GM12801 (cell line): Measurements from ENCODE around the gene SORBS2.

Experiments used
- TF ChIP-seq, protein P1 (sequence below): IDR thresholded peaks from one replicate; pipeline ENCODE4 v1.5.1; 2011; ENCODE audit warnings: control low read depth; ENCODE audit not compliant: insufficient read length; ENCODE audit errors: extremely low read depth

SORBS2 gene

DNA sequence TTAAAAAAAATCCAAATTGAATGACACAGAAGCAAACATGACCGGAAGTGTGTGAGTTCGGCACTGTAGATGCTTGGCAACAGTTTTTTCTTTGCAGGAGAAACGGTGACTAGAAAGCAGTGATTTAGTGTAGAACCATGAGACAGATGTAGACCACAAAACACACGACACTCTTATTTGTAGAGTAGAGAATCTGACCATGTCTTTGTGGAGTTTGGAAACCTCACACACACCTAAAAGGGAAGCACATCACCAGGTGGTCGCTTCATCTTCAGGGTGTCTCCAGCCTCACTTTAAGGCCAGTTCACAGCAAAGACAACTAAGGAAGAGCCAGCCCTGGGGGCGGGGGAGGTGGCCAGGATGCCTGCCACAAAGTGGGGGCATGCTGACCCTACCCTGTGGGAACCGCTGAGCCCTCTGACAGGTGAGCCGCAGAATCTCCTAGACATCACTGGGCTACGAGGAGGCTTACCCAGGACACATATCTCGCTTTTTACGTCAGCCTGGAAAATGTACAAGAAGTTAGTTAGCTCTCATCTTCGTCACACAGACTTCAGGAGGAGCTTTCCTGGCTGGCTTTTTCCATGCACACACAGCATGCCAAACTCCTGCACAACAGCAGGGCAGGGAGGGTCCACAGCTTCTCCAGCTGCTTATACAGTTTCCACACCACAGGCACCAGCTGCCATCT lies 212.3 kb downstream of the SORBS2 start:
- TF ChIP-seq, protein P1, sequence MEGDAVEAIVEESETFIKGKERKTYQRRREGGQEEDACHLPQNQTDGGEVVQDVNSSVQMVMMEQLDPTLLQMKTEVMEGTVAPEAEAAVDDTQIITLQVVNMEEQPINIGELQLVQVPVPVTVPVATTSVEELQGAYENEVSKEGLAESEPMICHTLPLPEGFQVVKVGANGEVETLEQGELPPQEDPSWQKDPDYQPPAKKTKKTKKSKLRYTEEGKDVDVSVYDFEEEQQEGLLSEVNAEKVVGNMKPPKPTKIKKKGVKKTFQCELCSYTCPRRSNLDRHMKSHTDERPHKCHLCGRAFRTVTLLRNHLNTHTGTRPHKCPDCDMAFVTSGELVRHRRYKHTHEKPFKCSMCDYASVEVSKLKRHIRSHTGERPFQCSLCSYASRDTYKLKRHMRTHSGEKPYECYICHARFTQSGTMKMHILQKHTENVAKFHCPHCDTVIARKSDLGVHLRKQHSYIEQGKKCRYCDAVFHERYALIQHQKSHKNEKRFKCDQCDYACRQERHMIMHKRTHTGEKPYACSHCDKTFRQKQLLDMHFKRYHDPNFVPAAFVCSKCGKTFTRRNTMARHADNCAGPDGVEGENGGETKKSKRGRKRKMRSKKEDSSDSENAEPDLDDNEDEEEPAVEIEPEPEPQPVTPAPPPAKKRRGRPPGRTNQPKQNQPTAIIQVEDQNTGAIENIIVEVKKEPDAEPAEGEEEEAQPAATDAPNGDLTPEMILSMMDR = no peak

DNA sequence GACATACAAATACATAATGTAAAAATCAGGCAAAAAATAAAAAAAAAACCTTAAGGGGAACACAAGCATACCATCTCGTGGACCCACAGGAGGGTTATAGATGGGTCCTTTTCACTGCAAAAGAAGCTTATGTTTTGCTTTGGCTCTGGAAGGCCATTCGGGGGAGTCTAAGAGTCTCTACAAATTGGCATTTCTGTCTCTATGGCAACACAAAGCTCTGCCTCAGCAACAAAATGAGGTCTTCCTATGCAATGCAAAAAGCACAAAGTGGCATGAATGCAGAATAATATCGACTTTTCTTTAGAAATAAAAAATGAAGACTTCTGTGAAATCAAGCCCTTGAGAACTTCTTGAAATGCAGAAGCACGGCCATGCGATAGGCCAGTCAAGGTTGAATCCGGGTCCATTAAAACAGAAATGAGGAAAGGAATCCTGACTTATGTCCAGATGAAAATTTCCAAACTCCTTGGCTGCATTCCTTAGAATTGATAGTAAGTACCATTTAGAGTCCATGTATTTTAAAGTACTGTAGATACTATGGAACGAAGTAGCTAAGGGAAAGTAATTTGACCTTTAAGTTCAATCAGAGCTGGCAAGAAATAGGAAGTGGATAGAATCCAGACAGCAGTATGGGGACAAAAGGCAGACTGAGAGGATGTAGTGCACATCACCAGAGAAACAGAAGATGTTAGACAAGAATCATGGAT lies 213.0 kb downstream of the SORBS2 start:
- TF ChIP-seq, protein P1 = no peak

DNA sequence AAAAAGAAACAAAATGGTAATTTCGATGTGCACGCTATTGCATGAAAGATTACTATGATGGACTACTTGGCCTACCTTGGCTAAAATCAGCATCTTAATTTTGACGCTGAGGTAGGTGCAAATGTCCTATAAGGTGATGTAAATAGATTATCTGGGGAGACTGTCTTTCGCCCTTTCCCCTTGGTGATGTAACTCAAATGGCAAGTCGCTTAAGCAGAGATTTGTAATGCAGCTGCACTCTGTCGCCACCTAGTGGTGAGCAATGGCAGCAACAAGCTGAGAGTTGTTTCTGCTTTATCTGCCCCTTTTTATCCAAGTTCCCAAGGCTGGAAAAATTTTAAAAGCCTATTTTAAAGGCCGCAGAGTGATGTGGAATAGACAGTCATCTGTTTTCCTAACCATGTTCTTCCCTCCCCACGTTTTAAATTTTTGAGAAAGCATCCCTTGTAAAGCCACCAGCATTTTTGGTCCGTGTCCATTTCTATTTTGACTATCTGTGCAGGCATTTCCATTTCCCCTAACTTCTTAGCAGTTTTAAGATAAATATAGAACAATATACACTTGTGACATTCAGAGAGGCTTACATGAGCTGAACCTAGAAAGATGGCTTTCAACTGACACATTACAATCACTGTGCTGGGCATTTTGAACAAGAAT lies 214.3 kb downstream of the SORBS2 start:
- TF ChIP-seq, protein P1 = peak; percentile 94

DNA sequence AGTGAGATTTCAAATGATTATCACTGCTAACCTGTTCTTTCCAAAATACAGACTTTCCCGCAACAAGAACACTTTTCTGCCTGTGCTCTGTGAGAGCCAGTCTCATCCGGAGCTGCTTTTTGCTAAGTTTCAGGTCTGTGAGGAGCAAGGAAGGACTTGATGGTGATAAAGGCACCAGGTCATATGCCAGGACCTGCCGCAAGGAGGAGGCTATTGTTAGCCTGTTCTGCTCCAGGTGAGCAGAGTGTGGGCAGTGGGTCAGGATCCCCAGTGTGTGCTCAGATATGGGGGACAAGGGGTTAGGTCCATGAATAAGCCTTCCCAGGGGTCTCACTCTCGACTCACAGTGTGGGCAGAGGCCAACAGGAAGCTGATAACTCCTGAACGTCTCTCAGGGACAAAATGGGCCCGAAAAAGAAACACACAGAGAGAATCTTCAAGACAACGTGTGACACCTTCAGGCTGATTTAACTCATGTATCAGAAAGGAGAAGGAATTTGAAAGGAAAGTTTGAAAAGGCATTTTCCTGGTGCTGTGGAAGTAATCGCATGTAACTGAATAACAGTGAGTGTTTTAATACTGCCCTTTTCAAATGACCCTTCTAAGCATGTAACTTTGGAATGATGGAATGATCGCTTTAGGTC lies 219.0 kb downstream of the SORBS2 start:
- TF ChIP-seq, protein P1 = no peak

DNA sequence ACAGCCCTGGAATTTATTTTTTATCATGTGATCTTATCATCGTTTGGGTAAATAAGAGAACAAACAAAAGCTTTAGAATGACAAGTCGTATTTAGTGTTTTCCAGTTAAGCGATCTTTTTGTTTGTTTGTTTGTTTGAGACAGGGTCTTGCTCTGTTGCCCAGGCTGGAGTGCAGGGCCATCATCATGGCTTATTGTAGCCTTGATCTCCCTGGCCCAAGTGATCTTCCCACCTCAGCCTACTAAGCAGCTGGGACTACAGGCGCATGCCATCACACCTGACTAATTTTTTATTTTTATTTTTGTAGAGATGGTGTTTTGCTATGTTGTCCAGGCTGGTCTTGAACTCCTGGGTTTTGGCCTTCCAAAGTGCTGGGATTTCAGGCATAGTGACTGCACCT lies 219.6 kb downstream of the SORBS2 start:
- TF ChIP-seq, protein P1 = no peak

DNA sequence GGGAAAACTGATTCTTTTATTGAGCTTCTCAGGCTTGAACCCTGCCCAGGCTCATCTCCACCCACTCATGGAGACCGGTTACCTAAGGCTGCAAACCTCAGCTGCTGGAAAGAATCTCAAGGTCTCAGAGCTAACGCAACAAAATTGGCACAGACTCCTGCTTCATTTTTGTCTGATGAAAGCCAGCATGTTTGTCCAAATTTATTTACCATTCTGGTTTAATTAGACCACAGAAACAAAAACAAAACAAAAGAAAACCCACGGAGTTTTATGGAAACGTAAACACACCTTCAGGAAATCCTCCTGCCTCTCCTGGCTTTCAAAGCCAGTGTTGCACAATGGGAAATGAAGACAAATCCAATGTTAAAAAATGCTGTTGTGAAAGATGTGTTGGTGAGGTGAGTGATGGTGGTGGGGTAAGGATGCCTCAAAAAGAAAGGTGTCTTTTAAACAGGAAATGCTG lies 220.3 kb downstream of the SORBS2 start:
- TF ChIP-seq, protein P1 = no peak

DNA sequence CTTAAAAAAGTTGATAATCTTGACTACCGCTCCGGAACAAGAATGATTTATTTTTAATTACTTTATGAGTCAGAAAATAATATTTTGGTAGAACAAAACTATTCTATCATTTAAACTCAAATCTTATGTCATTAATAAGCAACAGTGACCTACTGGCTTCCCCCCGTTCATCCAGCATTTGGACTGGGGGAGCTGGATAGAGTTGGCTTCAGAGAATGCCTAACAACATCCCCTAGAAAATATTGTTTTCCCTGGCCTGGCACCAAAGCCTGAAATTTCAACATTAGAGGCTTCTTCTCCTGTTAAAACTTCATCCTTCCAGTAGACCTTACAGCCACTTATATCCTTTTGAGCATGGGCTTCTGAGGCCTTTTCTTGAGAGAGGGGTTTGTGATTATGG lies 221.0 kb downstream of the SORBS2 start:
- TF ChIP-seq, protein P1 = no peak
